PC-3 (cell line): ENCODE data around the gene SPEF2.

Experiments used
- CTCF ChIP-seq: fragments of 300-600 bp; sonication (generic); conservative IDR thresholded peaks from 2 replicates; pipeline ENCODE4 v1.5.1; 2017; ENCODE audit warnings: antibody characterized with exemption, low read depth, mild to moderate bottlenecking, low read length
- EZH2 ChIP-seq: fragments of 300-600 bp; sonication (generic); IDR thresholded peaks from one replicate; pipeline ENCODE4 v1.6.1; 2017; ENCODE audit warnings: antibody characterized with exemption, mild to moderate bottlenecking, low read length; ENCODE audit not compliant: unreplicated experiment

GRCh38 chr5:35789732-35790456 lies 172.2 kb downstream of the SPEF2 start:
- no peak for TF ChIP-seq CTCF
- no peak for TF ChIP-seq EZH2
